ENCODE measurements around the gene TBC1D22A.

TBC1D22A gene

GRCh38 chr22:47200273-47201051, 438.0 kb downstream of the TBC1D22A start:
- DNase-seq (ENCODE audit: low read depth in 2 of 2): no peak

- no peak for DNase-seq (ENCODE audit: low read depth in 2 of 2)
These were observed 438.9 kb downstream of the TBC1D22A start for GRCh38 chr22:47201186-47201995.

GRCh38 chr22:47201996-47202818, 439.8 kb downstream of the TBC1D22A start:
- DNase-seq (ENCODE audit: low read depth in 2 of 2): no peak

- no peak for DNase-seq (ENCODE audit: low read depth in 2 of 2)
These were observed 440.5 kb downstream of the TBC1D22A start for GRCh38 chr22:47202819-47203553.

- no peak for DNase-seq (ENCODE audit: low read depth in 2 of 2)
These were observed 441.1 kb downstream of the TBC1D22A start for GRCh38 chr22:47203554-47203991.

GRCh38 chr22:47204002-47204979, 441.8 kb downstream of the TBC1D22A start:
- DNase-seq (ENCODE audit: low read depth in 2 of 2): no peak

- DNase-seq (ENCODE audit: low read depth in 2 of 2): no peak
These were observed 442.6 kb downstream of the TBC1D22A start for GRCh38 chr22:47205081-47205491.

- DNase-seq (ENCODE audit: low read depth in 2 of 2): no peak
These were observed 443.1 kb downstream of the TBC1D22A start for GRCh38 chr22:47205554-47205953.

GRCh38 chr22:47206164-47206563, 443.7 kb downstream of the TBC1D22A start:
- no peak for DNase-seq (ENCODE audit: low read depth in 2 of 2)

GRCh38 chr22:47206666-47207218, 444.3 kb downstream of the TBC1D22A start:
- DNase-seq (ENCODE audit: low read depth in 2 of 2): no peak

GRCh38 chr22:47207387-47207786, 444.9 kb downstream of the TBC1D22A start:
- DNase-seq (ENCODE audit: low read depth in 2 of 2): no peak

- DNase-seq (ENCODE audit: low read depth in 2 of 2): no peak
These were observed 445.6 kb downstream of the TBC1D22A start for GRCh38 chr22:47207846-47208554.

- no peak for DNase-seq (ENCODE audit: low read depth in 2 of 2)
These were observed 446.2 kb downstream of the TBC1D22A start for GRCh38 chr22:47208630-47209029.

- no peak for DNase-seq (ENCODE audit: low read depth in 2 of 2)
These were observed 446.6 kb downstream of the TBC1D22A start for GRCh38 chr22:47209040-47209514.

GRCh38 chr22:47209547-47210023, 447.1 kb downstream of the TBC1D22A start:
- DNase-seq (ENCODE audit: low read depth in 2 of 2): no peak

- no peak for DNase-seq (ENCODE audit: low read depth in 2 of 2)
These were observed 447.7 kb downstream of the TBC1D22A start for GRCh38 chr22:47210112-47210657.

GRCh38 chr22:47210686-47211085, 448.2 kb downstream of the TBC1D22A start:
- no peak for DNase-seq (ENCODE audit: low read depth in 2 of 2)

- peak; percentile 31 to 54 for DNase-seq (ENCODE audit: low read depth in 2 of 2)
These were observed 451.3 kb downstream of the TBC1D22A start for GRCh38 chr22:47213571-47214230.

Data from activated CD4-positive, alpha-beta T cell treated with anti-CD3 and anti-CD28 coated beads for 24 hours (primary cell).